Lung microvascular endothelial cell (primary cell): ENCODE results near the gene TRPM8. TPM values are rescaled to one million over a fixed set of nuclear protein-coding genes. Genes with fewer than 3 reads are reported as not detected.
A peak's percentile ranks its signal among the peaks of the same experiment; 100 is the strongest.

ENCODE experiments used
- DNase-seq, 2 donors: peaks; one replicate each; pipeline versions ENCODE4 v3.0.0 to v3.0.0-alpha.2; 2010; ENCODE audit warnings: low read depth in 2 of 2
- total RNA-seq: library from RNA; depleted of rRNA; stranded (reverse); fragments of >200 nt; gene quantifications from 2 replicates; pipeline ENCODE4 v1.2.1, GENCODE V29; 2014

The TRPM8 gene
- total RNA-seq, 1 donor from 2014 or later = not detected

- DNase-seq = peak in 1 of 2 donors; percentile 61
Measured at GRCh38 chr2:234044157-234044556, 127.0 kb downstream of the TRPM8 start.

DNA sequence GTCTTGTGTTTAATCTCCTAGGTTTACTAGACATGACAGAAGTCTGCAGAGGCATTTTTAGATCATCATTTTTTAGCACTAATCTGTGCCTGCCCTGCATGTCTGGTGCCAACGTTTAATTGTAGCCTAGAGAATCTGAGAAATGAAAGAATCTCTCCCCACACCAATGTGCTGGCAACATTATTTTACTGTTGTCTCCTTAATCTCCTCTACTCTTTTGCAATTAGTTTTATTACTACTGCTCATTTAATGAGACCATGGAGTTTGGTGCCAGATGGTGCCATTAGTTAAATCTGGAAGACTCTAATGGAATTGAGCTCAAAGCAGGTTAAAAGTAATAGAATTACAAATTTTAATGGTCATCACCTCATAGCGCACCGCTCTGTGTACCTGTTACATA lies 129.3 kb downstream of the TRPM8 start:
- DNase-seq = no peak

DNA sequence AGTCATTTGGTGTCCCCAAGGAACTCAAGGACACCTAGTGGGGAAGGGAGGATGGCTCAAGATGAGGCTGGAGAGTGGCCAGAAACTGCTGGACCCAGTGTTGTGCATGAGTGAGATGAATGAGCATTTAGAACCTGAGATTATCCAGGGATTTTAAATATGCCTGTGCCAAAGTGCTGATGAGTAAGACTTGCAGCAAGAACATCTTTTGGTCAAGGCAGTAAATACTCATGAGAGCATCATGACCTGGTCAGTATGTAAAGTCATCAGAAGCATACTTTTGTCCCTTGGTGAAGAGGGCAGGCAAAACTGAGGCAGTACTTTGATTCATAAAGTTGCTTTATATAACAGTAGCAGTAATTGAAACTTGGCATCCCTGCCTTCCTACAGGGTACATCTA lies 130.2 kb downstream of the TRPM8 start:
- DNase-seq = no peak

DNA sequence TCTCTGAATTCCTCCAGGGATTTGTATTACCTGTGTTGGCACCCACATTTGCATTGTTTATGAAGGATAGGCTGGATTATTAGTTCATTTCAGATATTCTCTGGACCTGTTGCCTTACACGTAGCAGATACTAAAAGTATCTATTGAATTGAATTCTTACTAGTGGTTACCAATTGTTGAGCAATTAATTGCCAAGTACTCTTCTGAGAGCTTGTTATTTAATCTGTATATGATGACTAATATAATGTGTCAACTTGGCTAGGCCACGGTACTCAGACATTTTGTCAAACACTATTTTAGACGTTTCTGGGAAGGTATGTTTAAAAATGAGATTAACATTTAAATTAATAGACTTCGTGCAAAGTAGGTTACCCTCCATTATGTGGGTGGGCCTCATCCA lies 130.9 kb downstream of the TRPM8 start:
- no peak for DNase-seq

GRCh38 chr2:234050455-234051135 lies 133.4 kb downstream of the TRPM8 start, which contains the start of gene SPP2:
SPP2 (plus strand) TSS chr2:234050702; CDS start chr2:234050787, 85 bp downstream.
- no peak for DNase-seq

DNA sequence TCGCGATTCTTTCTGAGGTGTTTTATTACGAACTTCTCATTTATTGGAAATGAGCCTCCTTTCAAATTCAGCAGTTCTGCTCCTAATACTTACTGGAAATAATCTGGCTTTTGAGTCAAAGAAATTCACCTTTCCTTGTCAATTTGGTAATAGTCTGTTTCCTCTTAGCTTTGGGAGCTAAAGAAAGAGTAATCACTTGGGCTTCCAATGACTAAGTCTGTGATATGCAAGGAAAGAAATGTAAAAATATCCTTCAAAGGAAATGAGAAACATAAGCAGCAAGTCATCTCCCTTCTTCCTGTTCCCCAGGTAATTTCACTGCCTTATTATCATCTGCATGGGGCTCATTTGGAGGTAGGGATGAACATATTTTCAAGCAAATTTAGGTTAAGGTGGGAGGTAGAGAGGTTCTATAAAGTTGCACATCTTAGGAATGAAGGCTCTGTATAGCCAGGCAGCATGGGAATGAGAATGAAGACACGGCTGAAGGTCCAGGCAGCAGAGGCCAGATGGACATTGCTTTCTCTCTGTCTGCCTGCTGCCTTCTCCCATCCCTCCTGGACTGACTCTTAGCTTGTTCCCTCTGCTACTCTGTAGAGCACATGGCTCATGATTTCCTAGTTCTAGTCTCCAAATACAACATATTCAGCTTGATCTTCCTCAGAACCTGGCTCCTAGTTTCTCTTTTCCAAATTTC lies 134.3 kb downstream of the TRPM8 start:
- DNase-seq = no peak

DNA sequence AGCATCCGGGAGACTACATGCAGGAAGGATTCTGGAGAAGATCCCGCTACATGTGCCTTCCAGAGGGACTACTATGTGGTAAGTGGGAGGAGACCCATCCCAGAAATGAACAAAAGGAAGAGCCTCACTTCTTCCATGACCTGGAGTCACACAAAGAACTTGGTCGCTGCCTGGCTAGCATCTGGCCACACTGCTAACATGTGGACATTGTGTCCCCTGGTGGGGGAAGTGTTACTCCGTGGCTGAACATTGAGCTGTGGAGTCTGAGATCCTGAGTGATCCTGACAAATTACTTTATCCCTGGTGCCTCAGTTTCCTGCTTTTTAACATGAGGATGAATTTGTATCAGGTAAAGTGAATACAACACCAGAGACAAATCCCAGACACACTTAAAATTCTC lies 141.7 kb downstream of the TRPM8 start:
- no peak for DNase-seq

DNA sequence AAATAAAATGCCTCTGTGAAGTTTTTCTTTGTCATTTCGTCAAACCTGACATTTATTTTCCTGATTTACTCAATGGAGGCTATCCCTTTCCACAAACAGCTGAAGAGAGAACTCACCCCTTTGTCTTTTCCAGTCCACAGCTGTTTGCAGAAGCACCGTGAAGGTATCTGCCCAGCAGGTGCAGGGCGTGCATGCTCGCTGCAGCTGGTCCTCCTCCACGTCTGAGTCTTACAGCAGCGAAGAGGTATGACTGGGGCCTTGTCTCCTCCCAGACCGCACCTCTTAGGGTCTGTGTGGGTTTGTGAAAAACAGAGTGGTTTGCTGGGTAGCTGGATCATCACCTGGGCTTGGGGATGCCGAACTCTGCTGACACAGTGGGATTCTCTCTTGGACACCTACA lies 143.1 kb downstream of the TRPM8 start:
- no peak for DNase-seq

DNA sequence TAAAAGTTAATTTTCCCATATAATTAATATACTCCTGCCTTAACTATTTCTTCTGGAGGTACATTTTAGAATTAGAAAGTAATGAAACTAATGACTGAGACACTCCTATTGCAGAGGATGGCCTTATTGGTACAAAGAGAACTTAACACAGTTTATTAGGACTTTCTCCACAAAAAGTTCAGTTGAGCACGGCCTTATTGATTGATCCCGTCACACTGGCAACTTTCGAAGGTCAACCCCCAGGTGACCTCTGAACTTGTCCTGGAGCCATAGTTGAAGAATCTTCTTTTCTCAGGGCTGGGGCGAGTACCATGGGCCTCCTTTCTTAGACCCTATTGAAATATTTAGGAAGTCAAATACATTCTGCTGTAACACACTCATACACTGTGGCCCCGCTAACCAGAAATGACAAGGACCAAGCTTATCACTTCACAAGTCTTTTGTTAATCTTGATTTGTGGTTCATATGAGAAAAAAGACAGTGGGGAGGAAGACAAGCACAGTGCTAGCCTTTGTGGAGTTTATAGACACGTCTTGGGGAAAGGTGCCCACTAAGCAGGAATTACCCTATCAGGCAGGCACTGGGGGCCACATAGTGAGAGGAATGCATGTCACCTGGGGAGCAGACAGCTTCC lies 144.6 kb downstream of the TRPM8 start:
- DNase-seq = no peak

DNA sequence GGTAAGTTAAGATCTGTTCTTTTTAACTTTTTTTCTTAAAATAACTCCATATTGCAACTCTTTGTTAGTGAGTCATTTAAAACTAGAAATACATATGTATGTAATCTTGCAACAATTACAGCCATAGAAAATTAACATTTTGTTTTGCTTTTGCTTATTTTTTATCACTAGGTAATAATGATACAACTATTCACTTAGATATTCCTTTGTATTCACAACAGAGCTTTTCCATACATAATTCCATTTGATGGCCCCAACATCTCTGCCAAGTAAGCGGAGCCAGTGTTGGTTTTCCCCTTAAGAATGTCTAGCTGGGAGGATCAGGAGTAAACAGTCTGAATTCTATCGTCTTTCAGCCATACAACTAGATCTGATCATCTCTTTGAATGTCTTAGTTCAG lies 149.4 kb downstream of the TRPM8 start:
- DNase-seq = no peak

Other genes with a start within 250 kb of the TRPM8 start
- not detected in 2 replicates for gene UGT1A9, start 245.5 kb upstream of the TRPM8 start, total RNA-seq
- not detected in 2 replicates for gene UGT1A7, start 235.5 kb upstream of the TRPM8 start, total RNA-seq
- not detected in 2 replicates for gene UGT1A6, start 224.5 kb upstream of the TRPM8 start, total RNA-seq
- gene UGT1A5, start 204.5 kb upstream of the TRPM8 start, total RNA-seq = not detected in 2 replicates
- not detected in 2 replicates for gene UGT1A4, start 198.6 kb upstream of the TRPM8 start, total RNA-seq
- gene UGT1A3, start 188.3 kb upstream of the TRPM8 start, total RNA-seq = not detected in 2 replicates
- not detected in 2 replicates for gene UGT1A1, start 157.1 kb upstream of the TRPM8 start, total RNA-seq
- gene MROH2A, start 139.0 kb upstream of the TRPM8 start, total RNA-seq = not detected in 2 replicates
- gene HJURP, start 62.8 kb upstream of the TRPM8 start, total RNA-seq = 2.0 and 5.0 TPM in 2 replicates
- gene SPP2, start 133.3 kb downstream of the TRPM8 start, total RNA-seq = not detected in 2 replicates